ENCODE data around the gene NHLRC4.

- TF ChIP-seq CTCF (IDR thresholded peaks at IDR 0.05) (no peak), POLR2A (IDR thresholded peaks at IDR 0.05) (no peak)
Observed at GRCh38 chr16:543301-544164, 23.3 kb upstream of the NHLRC4 start.

Measured in body of pancreas (tissue), 4 donors.